Erythroblast (primary cell): ENCODE measurements around the gene COL4A4.

Experiments used
- DNase-seq, 2 experiments: peaks; one replicate each; lab custom pipeline; 2025; lab: John Stamatoyannopoulos, UW
- GATA1 ChIP-seq: IDR thresholded peaks from 2 replicates; pipeline ENCODE4 v1.6.1; 2011; ENCODE audit warnings: low read depth, mild to moderate bottlenecking, control low read depth, low read length, moderate library complexity
- POLR2A ChIP-seq: IDR thresholded peaks from 2 replicates; pipeline ENCODE4 v1.6.1; 2011; ENCODE audit warnings: mild to moderate bottlenecking, low read length

COL4A4 gene

DNA sequence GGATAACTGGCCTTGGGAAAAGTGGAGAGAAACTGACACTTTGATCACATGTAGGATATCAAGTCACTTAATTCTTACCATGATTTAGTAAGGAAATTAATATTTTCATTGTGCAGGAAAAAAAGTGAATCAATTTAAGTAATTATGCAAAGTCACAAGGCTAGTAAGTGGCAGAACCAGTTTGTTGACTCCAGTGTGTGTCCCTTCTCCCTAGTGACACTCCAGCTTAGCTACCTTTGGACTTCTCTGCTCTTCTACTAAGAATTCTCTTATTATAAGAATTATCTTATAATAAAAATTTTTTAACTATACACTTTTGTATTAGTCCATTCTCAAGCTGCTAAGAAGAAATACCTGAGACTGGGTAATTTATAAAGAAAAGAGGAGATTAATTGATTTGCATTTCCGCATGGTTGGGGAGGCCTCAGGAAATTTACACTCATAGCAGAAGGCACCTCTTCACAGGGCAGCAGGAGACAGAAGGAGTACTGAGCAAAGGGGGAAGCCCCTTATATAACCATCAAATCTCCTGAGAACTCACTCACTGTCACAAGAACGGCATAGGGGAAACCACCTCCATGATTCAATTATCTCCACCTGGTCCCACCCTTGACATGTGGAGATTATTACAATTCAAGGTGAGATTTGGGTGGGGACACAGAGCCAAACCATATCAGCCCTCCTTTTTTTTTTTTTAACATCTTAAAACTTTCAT, 13.6 kb downstream of the COL4A4 start:
- no peak for DNase-seq
- no peak for TF ChIP-seq GATA1
- TF ChIP-seq POLR2A = no peak

GRCh38 chr2:227148106-227148505, 15.9 kb downstream of the COL4A4 start:
- DNase-seq = no peak
- no peak for TF ChIP-seq POLR2A

DNA sequence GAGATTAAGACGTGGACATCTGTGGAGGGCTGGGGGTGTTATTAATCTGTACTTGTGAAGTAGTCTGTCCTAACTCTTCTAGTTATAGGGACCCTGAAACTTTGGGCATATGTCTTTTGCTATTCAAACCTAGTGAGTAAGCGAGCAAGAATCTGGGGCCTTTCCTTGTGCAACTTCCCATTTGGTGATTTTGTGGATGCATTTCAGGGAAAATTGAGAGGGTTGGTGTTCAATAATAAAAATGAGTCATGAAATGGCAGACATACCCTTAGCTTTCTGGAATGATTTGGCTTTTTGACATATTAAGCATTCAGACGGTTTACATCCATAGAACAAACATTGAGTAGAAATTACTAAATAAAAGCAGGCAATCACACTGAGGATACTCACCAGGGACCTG, 17.0 kb downstream of the COL4A4 start:
- no peak for TF ChIP-seq POLR2A
- no peak for TF ChIP-seq GATA1
- DNase-seq = no peak

DNA sequence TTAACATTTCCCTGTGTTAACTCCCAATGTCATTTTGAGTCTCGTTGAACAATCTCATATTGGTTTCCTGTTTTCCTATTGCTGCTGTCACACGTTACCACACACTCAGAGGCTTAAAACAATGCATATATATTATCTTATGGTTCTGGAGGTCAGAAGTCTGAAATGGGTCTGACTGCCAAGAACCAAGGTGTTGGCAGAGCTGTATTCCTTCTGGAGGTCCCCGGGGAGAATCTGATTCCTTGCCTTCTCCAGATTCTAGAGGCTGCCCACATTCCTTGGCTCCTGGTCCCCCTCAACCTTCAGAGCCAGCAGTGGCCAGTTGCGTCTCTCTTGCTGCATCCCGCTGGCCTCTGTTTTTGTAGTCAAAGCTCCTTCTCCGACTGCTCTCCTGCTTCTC, 17.5 kb downstream of the COL4A4 start:
- DNase-seq = no peak
- TF ChIP-seq POLR2A = no peak

DNA sequence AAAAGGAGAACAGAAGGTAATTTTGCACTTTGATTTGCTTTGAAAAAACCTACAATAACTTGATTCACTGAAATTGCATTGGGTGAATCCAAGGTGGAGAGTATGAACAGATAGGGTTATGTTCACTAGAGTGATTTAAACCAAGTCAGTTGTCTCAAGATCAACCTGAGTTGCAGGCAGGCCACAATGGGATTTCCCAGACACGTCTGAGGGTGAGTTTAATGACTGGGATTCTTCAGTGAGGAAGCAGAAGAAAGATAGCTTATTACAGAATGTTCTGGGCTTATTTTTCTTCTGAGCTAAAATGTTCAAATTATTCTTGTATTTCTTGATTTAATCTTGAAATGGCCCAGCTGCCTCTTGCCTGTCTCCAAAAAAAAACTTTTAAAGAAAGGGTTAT, 20.1 kb downstream of the COL4A4 start:
- TF ChIP-seq GATA1 = no peak
- TF ChIP-seq POLR2A = no peak
- DNase-seq = no peak

DNA sequence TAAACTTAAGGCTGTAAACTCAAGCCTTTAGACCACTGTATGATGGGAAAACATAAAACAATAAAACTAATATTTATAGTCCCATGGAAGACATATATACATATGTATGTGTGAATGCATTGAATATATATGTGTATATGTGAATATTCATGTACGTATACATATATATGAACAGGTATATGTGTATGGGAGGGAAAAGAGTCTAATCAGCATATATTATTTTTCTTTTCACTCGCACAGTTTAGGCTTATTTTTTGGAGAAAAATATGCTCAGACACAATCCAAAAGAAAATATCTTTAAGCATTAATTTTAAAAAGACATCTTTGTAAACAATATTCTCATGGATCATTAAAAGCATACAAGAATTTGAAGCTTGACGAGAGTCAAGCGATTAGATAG, 22.7 kb downstream of the COL4A4 start:
- TF ChIP-seq POLR2A (no peak), GATA1 (no peak)

DNA sequence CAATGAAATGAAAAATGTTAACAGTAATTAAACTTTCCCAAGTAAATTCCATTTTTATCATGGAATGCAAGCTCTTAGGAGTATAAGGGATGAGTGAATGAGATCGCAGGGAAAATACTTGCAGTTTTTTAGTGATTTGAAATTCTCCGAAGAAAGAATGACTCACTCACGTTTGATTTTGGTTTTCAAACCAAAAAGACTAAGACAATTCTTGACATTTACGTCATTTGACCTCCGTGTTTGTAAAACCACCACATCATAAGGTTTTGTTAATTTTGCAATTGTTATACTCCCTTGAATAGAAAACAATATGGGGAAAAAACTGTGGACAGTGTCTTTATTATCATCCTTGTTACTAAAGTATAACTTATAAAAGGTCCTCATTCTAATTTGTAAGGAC, 29.4 kb downstream of the COL4A4 start:
- TF ChIP-seq POLR2A (no peak), GATA1 (no peak)
- DNase-seq = no peak

More for the DNA sequence above, 22.7 kb downstream of the COL4A4 start:
- no peak for DNase-seq

DNA sequence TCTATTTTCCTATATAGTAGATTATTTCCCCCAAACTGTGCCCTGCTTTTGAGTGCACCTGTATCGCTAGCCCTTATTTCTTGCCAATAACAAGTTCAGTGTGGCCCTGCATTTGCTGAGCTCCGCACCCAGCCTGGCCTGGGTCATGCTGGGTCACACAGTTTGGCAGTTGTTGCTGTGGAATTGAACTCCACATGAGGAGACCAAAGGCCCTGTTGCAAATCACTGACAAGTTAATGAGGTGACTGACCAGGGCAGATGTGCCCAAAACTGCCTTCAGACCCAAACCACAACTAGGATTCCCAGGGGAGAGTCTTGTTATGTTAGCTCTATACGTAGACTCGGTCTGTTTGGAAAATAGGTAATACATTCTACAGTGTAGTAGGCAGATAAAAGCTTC, 31.0 kb downstream of the COL4A4 start:
- no peak for TF ChIP-seq POLR2A
- no peak for TF ChIP-seq GATA1
- no peak for DNase-seq

- no peak for DNase-seq
- TF ChIP-seq GATA1 = no peak
- no peak for TF ChIP-seq POLR2A
Measured at GRCh38 chr2:227130636-227131035, 33.4 kb downstream of the COL4A4 start.

- no peak for DNase-seq
Measured at GRCh38 chr2:227127201-227127600, 36.8 kb downstream of the COL4A4 start.

DNA sequence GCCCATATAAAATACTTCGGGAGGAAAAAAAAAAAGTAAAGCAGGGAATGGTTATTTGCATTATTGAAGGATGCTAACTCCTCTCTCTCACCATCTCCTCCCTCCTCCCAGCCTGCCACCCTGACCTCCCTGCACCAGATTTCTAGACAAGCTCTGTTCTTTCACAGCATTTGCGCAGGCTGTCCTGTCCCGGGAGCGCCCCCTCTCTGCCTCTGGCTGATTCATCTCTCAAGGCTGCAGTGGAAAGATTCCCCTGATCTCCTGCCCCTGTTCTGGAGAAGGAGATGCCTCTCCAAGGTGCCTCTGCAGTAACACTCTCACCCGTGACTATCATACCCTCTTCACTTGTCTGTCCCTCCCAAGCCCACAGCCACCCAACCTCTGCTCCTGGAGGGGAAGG, 38.5 kb downstream of the COL4A4 start:
- no peak for TF ChIP-seq GATA1
- no peak for TF ChIP-seq POLR2A
- DNase-seq = peak in 1 of 2 experiments; percentile 11

More at GRCh38 chr2:227127201-227127600, 36.8 kb downstream of the COL4A4 start:
- TF ChIP-seq POLR2A (no peak), GATA1 (no peak)

GRCh38 chr2:227124811-227125210, 39.2 kb downstream of the COL4A4 start:
- no peak for DNase-seq
- TF ChIP-seq POLR2A (no peak), GATA1 (no peak)

DNA sequence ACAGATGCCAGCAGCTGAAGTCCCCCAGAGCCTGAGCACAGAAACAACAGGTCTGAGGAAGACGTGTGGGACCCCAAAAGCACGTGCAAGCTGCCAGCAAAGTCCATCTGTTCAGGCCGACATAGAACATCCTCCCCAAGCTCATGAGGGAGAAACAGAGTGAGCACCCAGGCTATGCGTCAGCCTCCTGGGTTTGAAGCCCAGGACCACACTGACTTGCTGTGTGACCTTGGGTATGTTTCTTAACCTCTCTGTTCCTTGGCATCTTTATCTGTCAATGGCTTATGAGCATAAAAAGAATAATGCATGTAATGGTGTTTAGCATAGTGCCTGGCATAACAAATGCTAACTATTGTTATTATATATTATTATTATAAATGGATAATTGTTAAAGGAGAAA, 40.3 kb downstream of the COL4A4 start:
- DNase-seq = no peak
- TF ChIP-seq GATA1 = no peak
- TF ChIP-seq POLR2A = no peak

GRCh38 chr2:227118353-227118752, 45.7 kb downstream of the COL4A4 start:
- TF ChIP-seq POLR2A (no peak), GATA1 (no peak)
- no peak for DNase-seq

DNA sequence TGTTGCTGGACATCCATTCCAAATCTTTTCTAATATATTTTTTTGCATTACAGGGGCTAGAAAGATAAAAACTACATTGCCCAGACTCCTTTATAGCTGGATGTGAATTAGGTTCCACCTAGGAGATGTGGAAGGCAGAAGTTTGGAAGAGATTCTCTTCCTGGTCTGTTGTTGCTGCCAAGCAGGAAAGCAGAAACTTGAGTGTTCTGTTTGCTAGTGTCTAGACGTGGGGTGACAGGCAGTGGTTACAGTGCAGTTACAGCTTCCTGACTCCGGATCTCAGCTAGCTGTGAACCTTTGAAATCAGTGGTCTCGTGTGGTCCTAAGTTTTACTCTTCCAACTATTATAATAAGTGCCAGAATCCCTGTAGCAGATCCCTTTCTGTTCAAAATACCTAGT, 46.2 kb downstream of the COL4A4 start:
- DNase-seq = no peak
- TF ChIP-seq POLR2A = no peak
- no peak for TF ChIP-seq GATA1
